NOMO-1 (cell line): ENCODE data around the gene XPOT.

Source experiments
- DNase-seq, 2 experiments: peaks; one replicate each; lab custom pipeline; 2025; ENCODE audit not compliant: unreplicated experiment in 2 of 2; lab: John Stamatoyannopoulos, UW

The XPOT gene

DNA sequence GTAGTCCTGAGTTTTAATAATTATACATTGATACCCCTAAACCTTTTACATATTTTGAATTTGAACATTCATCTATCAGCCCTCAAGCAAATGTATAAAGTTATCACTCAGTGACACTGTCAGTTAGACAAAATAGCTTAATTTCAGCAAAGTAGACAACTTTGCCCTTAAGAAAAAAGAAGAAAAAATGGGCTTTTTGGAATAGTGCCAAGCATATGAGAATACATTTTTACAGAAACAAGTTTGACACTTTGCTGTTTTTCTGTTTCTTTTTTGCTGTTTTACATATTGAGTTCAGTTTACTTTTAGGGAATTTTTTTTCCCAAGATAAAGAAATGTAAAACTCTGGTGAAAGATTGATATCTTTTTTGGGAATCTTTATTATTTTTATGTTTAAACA is 62.0 kb downstream of the XPOT start:
- DNase-seq, result no peak

DNA sequence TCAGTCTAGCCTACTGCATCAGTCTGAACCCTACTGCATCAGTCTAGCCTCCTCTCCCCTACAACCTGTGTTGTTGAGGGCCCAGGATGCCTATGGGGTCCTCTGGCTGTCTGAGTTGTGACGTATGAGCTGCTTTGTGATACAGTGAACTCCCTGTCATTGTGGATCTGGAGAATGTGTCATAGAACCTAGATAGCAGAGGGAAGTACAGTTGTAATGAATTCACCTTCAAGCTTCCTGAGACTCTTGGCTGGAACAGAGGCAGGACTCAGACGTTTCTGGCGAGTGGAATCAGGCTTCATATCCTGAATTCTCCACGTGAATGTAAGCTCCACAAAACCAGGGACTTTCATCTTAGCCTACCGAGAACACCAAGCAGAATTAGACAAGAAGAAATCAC is 64.8 kb downstream of the XPOT start:
- no peak for DNase-seq

DNA sequence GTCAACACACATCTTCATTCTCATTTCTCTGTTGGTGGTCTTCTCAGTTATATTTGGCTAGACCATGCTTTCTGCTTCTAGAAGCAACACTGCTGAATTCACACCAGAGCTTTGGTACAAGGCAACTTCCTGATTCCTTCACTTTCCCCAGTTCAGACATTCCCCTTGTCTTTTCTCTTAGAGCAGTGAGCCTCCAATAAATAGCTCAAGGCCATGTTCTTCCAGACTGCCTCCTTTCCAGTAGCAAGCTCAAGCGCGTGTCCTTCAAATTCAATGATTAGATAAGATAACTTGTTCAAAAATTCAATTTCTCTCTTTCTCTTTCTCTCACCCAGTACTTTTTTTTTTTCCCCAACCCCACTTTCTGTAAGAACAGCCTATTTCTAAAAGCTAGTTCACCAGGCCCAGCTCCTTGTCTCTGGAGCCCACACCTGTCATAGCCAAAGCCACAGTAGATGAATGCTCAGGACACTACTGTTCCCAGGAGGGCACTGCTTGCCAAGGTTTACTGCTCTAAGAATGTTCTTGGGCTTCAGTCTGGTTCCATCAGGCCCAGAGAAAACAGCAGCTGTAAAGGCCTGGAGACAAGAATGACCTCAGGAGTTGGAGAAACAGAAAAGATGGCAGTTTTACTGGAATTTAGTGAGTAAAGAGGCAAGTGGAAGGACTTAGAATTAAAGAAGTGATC is 65.4 kb downstream of the XPOT start:
- DNase-seq, result no peak

DNA sequence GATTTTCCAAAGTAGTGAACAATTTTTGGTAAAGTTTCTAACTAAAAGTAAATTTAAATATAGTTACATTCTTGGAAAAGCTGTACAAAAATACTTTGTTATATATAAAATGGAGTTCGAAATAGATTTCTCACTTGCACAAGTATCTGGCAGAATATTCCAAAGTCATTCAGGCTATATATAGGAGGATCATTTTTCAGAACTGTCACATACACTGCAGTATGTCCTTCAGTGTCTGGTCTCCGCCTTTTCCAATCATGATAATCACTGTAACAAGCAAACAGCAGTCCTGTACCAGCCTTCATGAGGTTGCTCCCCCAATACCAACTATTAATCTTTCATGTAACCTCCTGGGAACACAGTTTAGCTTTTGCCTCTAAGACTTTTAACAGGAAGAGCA is 66.3 kb downstream of the XPOT start:
- no peak for DNase-seq

DNA sequence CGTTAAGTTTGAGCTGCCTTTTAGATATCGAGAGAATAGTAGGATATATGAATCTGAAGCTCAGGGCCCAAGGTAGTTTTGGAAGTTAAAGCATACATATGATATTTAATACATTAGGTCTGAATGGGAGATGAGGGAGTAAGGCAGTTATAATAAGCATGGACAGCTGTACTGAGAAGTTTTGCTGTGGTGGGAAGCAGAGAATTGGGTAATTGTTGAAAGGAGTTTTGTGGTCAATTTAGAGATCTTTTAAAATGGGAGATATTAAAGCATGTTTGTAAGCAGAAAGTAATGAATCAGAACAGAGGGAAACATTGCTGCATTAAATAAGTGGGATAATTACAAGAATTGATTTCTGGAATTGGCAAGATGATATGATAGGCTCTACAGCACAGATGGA is 69.0 kb downstream of the XPOT start:
- no peak for DNase-seq

- no peak for DNase-seq
These were observed 71.3 kb downstream of the XPOT start for GRCh38 chr12:64475518-64475917.

DNA sequence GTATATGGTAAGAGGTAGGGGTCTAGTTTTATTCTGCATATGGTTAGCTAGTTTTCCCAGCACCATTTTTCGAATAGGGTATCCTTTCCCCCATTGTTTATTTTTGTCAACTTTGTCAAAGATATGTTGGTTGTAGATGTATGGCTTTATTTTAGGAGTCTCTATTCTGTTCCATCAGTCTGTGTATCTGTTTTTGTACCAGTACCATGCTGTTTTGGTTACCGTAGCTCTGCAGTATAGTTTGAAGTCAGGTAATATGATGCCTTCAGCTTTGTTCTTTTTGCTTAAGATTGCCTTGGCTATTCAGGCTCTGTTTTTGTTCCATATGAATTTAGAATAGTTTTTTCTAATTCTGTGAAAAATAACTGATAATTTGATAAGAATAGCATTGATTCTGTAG is 72.7 kb downstream of the XPOT start:
- no peak for DNase-seq

DNA sequence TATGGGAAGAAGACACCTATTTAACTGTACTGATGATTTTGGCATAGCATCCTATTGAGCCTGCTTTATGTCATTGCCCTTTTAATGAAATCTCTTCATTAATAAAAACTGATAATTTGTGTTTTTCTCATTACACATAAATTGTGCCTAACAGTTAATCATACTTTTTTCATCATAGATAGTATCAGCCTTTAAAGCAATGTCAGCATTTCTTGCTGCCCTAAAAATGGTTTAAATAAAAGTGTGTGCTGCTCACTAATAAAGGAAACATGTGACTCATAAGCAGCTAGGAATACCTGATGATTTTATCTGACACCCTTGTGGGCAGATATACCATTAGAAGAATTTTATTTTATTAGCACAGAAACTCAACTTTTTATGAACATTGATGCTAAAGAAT is 74.5 kb downstream of the XPOT start:
- DNase-seq, result no peak

DNA sequence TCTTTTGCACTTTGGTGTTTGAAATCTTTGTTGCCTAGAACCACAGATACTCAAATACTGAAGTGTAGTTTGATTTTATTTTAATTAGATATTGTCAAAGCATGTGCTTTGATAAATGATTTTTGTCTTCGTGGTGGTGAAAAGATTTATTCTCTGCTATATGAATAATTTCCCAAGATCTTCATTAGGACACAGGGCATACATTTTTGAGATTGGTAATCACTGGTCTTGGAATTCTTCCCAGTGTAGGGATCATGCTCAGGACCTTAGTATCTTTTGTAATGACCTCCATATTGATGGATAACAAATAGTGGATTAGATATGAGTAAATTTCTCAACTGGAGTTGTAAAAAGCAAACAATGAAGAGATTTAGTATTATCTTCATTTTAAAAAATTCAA is 76.0 kb downstream of the XPOT start:
- DNase-seq, result no peak

GRCh38 chr12:64486657-64487056 is 82.5 kb downstream of the XPOT start:
- DNase-seq, result no peak

GRCh38 chr12:64491718-64492117 is 87.5 kb downstream of the XPOT start:
- DNase-seq, result no peak

DNA sequence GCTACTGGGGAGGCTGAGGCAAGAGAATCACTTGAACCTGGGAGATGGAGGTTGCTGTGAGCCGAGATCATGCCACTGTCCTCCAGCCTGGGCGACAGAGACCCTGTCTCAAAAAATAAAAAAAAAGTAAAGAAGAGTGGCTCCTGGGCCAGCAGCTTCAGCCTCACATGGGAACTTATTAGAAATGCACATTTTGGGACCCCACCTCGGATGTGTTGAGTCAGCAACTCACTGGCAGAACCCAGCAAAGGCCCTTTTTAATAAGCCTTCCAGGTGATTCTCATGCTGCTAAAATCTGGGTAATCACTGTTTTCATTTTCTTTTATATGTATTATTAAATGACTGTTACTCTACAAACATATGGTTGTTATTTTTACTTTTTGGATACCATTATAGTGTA is 89.3 kb downstream of the XPOT start:
- DNase-seq, result no peak

GRCh38 chr12:64494998-64495729 is 91.0 kb downstream of the XPOT start:
- DNase-seq, result no peak

GRCh38 chr12:64496839-64497400 is 92.7 kb downstream of the XPOT start:
- no peak for DNase-seq

DNA sequence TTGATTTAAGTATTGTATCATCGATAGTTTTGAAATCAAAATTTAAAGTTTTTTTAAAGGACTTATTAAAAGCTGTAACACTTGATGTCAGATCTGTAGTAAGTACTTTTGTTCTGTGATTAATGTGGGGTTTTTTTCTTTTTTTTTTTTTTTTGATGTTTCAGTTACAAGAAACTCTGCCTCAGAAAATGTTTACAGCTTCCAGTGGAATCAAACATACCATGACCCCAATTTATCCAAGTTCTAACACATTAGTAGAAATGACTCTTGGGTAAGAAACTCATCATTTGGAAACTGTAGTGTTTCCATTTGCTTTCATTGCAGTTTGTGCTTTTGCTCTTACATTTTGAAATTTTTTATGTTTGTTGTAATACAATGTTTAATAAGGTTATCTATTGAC is 93.3 kb downstream of the XPOT start:
- DNase-seq, result no peak

GRCh38 chr12:64497903-64498302 is 93.7 kb downstream of the XPOT start:
- DNase-seq, result no peak

DNA sequence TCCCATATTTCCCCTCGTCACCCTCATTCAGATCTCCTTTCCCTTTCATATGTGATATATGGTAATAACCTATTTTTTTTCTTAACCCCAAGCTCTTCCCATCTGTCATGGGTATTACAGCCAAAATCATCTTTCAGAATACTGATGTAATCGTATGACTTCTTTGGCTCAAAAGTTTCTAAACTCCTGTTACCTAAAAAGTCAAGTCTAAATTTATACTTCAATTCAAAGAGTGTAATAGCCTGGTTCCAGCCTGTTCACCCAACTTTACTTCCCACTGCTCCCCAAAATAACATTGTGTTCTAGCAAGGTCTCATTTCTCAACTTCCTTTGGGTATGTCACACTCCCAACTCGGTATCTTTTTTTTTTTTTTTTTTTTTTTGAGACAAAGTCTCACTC is 96.2 kb downstream of the XPOT start:
- peak; percentile 88 to 89 for DNase-seq
